ACHN (cell line): ENCODE measurements around the gene SKA3.

Source experiments
- DNase-seq: peaks from one replicate; pipeline ENCODE4 v3.0.0-alpha.2; 2015
- in situ Hi-C: cut with HindIII; loops from 2 replicates; pipeline ENCODE4 v1.10.0; 2017; ENCODE audit warnings: low sequenced_read_pairs, low pct_ligation_motif_present, low pct_unique_long_range_greater_than_20kb

SKA3 gene

GRCh38 chr13:21121616-21122015, 54.7 kb downstream of the SKA3 start:
- in situ Hi-C loops: no loop called here
- no peak for DNase-seq

- in situ Hi-C loops: no loop called here
- no peak for DNase-seq
Measured at GRCh38 chr13:21120191-21120590, 56.2 kb downstream of the SKA3 start.

GRCh38 chr13:21119526-21119925, 56.8 kb downstream of the SKA3 start:
- no peak for DNase-seq
- in situ Hi-C loops: no loop called here

- in situ Hi-C loops: no loop called here
- no peak for DNase-seq
Measured at GRCh38 chr13:21118180-21118579, 58.2 kb downstream of the SKA3 start.

- DNase-seq: no peak
- in situ Hi-C loops: no loop called here
Measured at GRCh38 chr13:21117104-21117809, 59.1 kb downstream of the SKA3 start.

- no peak for DNase-seq
- in situ Hi-C loops: no loop called here
Measured at GRCh38 chr13:21116141-21116540, 60.2 kb downstream of the SKA3 start.

GRCh38 chr13:21115231-21115630, 61.1 kb downstream of the SKA3 start:
- no peak for DNase-seq
- in situ Hi-C loops: no loop called here

- in situ Hi-C loops: no loop called here
- no peak for DNase-seq
Measured at GRCh38 chr13:21111546-21111945, 64.8 kb downstream of the SKA3 start.

- DNase-seq: no peak
- in situ Hi-C loops: no loop called here
Measured at GRCh38 chr13:21109168-21109567, 67.2 kb downstream of the SKA3 start.

GRCh38 chr13:21106089-21106488, 70.3 kb downstream of the SKA3 start:
- in situ Hi-C loops: no loop called here
- no peak for DNase-seq

GRCh38 chr13:21104199-21105019, 71.9 kb downstream of the SKA3 start:
- no peak for DNase-seq
- in situ Hi-C loops: no loop called here
